Body of pancreas (tissue), 4 donors: Measurements from ENCODE around the gene TFDP1. TPM values are rescaled to one million over a fixed set of nuclear protein-coding genes. Genes with fewer than 3 reads are reported as not detected.

Source experiments
- ATAC-seq: fragments of 150-250 bp; one replicate; pipeline ENCODE4 v1.9.1; 2016
- DNase-seq, 4 donors: peaks; one replicate each; pipeline ENCODE4 v3.0.0-alpha.2; 2019
- H3K27ac ChIP-seq, 4 donors: fragments of 200-600 bp; sonication (generic); 1 replicate in 3 of 4; 2 replicates in 1 of 4; pipeline versions ENCODE4 v1.5.1 to v1.6.1; 2016 to 2019; ENCODE audit warnings: mild to moderate bottlenecking in 1 of 4, mixed read lengths in 1 of 4, moderate library complexity in 1 of 4
- H3K27me3 ChIP-seq, 2 donors: fragments of 200-600 bp; sonication (generic); one replicate each; pipeline ENCODE4 v1.6.0; 2016; ENCODE audit warnings: mild to moderate bottlenecking in 1 of 2
- H3K36me3 ChIP-seq, 2 donors: fragments of 200-600 bp; sonication (generic); replicated peaks in 1 of 2; 2 replicates each; pipeline ENCODE4 v1.5.1; 2016; ENCODE audit warnings: low read depth in 2 of 2; ENCODE audit not compliant: insufficient read depth in 1 of 2
- H3K4me1 ChIP-seq: fragments of 200-600 bp; sonication (generic); one replicate; pipeline ENCODE4 v1.6.0; 2016
- H3K4me3 ChIP-seq, 2 donors: fragments of 200-600 bp; sonication (generic); 1 replicate in 1 of 2; 2 replicates in 1 of 2; pipeline ENCODE4 v1.5.1; 2016 to 2019
- H3K9me3 ChIP-seq, 3 donors: fragments of 200-600 bp; sonication (generic); 1 replicate in 2 of 3; 2 replicates in 1 of 3; pipeline ENCODE4 v1.5.1; 2016
- CTCF ChIP-seq, 7 experiments: fragments of 450-650 bp in 4 of 7; fragments of 200-600 bp in 3 of 7; sonication (generic) in 3 of 7; IDR thresholded peaks; one replicate each; pipeline ENCODE4 v1.5.1; 2016 to 2019; ENCODE audit warnings: antibody characterized with exemption in 7 of 7
- POLR2A ChIP-seq, 3 donors: fragments of 450-650 bp; IDR thresholded peaks; one replicate each; pipeline ENCODE4 v1.6.1; 2016; ENCODE audit warnings: antibody characterized with exemption in 3 of 3, mild to moderate bottlenecking in 2 of 3
- WGBS, 2 donors: methylation state at CpG; one replicate each; pipeline ENCODE4 v1.1.5; 2017; 5-methylcytosine and 5-hydroxymethylcytosine counted together
- intact Hi-C: fragments of 100-400 bp; cut with DNase I; formaldehyde crosslinking; loops from one replicate; pipeline ENCODE4 v1.15.1; 2023
- total RNA-seq, 2 donors: library from RNA; depleted of rRNA; stranded (reverse); fragments of >200 nt; gene quantifications; one replicate each; pipeline ENCODE4 v1.1.0, GENCODE V29; 2016

The TFDP1 gene
- total RNA-seq, 2 donors from 2014 or later = 16.5 to 22.8 TPM

- WGBS, 2 donors = 77 to 79% methylated on average over 12 to 18 of the region's 18 CpGs
- Histone ChIP-seq H3K4me3 (no peak overlapping the region), H3K36me3 (no peaks in the 10 kb centered on the region), H3K27ac (no peak overlapping the region), H3K27me3 (no peaks in the 10 kb centered on the region), H3K4me1 (no peaks in the 10 kb centered on the region), H3K9me3 (no peaks in the 10 kb centered on the region)
- ATAC-seq = no peak
- DNase-seq = peak in 1 of 4 donors; percentile 2
- intact Hi-C loops = no loop called here
- TF ChIP-seq POLR2A (IDR thresholded peaks at IDR 0.05) = no peak
- no peak for TF ChIP-seq CTCF (IDR thresholded peaks at IDR 0.05)
Observed at GRCh38 chr13:113672002-113672651, 87.6 kb downstream of the TFDP1 start.

Other genes with a start within 250 kb of the TFDP1 start
- 1 to 10 TPM; 7.3 to 8.9 TPM for gene GRTP1, start 220.6 kb upstream of the TFDP1 start, total RNA-seq
- gene ADPRHL1, start 131.3 kb upstream of the TFDP1 start, total RNA-seq = 10 to 100 TPM in 1 of 2 donors, 1 to 10 TPM in 1; 6.0 to 15.8 TPM
- gene DCUN1D2, start 94.0 kb upstream of the TFDP1 start, total RNA-seq = 10 to 100 TPM; 12.2 to 14.5 TPM
- gene ATP4B, start 73.4 kb downstream of the TFDP1 start, total RNA-seq = not detected
- not detected for gene GRK1, start 82.5 kb downstream of the TFDP1 start, total RNA-seq
- gene TMEM255B, start 174.5 kb downstream of the TFDP1 start, total RNA-seq = 1 to 10 TPM; 1.0 to 4.6 TPM